GM23248 (cell line): ENCODE results near the gene MIA3.

ENCODE experiments used
- EZH2 ChIP-seq: fragments of 200-600 bp; sonication (generic); IDR thresholded peaks from 2 replicates; pipeline ENCODE4 v1.6.1; 2018; ENCODE audit warnings: antibody characterized with exemption, mild to moderate bottlenecking; ENCODE audit not compliant: insufficient read depth, poor library complexity, severe bottlenecking
- EZH2phosphoT487 ChIP-seq: fragments of 200-600 bp; sonication (generic); IDR thresholded peaks from 2 replicates; pipeline ENCODE4 v1.6.1; 2018; ENCODE audit warnings: antibody characterized with exemption, moderate library complexity, mild to moderate bottlenecking, low read depth; ENCODE audit not compliant: insufficient read depth

DNA sequence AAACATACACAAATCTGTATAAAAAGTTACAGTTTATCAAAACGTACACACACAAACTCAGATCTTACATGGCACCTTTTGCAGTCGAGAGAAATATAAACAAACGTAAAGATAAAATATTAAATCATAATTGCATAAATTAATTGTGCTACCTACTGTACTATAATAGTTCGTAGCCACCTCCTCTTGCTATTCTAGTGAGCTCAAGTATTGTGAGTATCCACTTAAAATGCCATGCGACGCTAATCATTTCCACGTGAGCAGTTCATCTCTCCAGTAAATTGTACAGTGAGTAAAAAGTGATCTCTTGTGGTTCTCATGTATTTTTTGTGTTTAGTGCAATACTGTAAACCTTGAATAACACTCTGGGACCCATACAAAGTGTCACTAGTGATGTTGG, 6.3 kb downstream of the MIA3 start:
- no peak for TF ChIP-seq EZH2
- no peak for TF ChIP-seq EZH2phosphoT487
